WTC11 (cell line): ENCODE data around the gene TACC2.

Source experiments
- CREB1 ChIP-seq: sonication (generic); formaldehyde crosslinking; IDR thresholded peaks from 2 replicates; pipeline ENCODE4 v1.8.0; 2023; ENCODE audit warnings: mild to moderate bottlenecking, missing genetic modification reagents
- CTCF ChIP-seq: fragments of 200-600 bp; IDR thresholded peaks from 2 replicates; pipeline ENCODE4 v1.8.0; 2022; ENCODE audit warnings: antibody characterized with exemption
- GABPB1 ChIP-seq: sonication (generic); formaldehyde crosslinking; IDR thresholded peaks from 2 replicates; pipeline ENCODE4 v1.8.1; 2023; ENCODE audit warnings: mild to moderate bottlenecking, missing genetic modification reagents
- SP1 ChIP-seq: sonication (generic); formaldehyde crosslinking; conservative IDR thresholded peaks from 2 replicates; pipeline ENCODE4 v1.8.1; 2022; ENCODE audit warnings: missing genetic modification reagents
- TEAD4 ChIP-seq: sonication (generic); formaldehyde crosslinking; IDR thresholded peaks from 2 replicates; pipeline ENCODE4 v1.8.0; 2022; ENCODE audit warnings: mild to moderate bottlenecking, missing genetic modification reagents
- ZNF138 ChIP-seq: sonication (generic); formaldehyde crosslinking; conservative IDR thresholded peaks from 2 replicates; pipeline ENCODE4 v1.8.1; 2022; ENCODE audit warnings: mild to moderate bottlenecking, moderate library complexity, missing genetic modification reagents
- TF ChIP-seq, protein P1 (sequence below): sonication (generic); formaldehyde crosslinking; IDR thresholded peaks from 2 replicates; pipeline ENCODE4 v1.8.1; 2022; ENCODE audit warnings: low read depth, mild to moderate bottlenecking, moderate library complexity, missing genetic modification reagents, borderline replicate concordance

DNA sequence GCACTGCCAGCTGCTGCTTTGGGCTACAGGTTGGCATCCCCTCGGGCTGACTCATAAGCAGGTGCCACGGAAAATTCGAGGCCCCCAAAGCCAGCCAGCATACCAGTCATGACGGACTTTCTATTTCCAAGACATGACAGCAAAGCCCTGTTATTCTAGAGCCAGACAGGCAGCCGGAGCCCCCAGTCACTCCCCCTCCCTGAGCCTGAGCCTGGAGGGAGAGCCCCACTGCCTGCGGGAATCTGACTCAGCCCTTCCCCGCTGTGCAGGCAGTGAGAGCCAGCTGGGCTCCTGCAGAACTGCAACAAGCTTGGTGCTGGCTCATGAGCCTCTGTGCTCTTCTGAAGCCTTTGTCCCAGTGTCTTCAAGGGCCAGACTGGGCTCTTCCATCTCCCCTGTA is 297.9 kb downstream of the TACC2 start:
- TF ChIP-seq ZNF138 (CRISPR knock-in tag) (no peak), CREB1 (CRISPR knock-in tag) (no peak), CTCF (no peak), TEAD4 (CRISPR knock-in tag) (no peak), SP1 (no peak), GABPB1 (CRISPR knock-in tag) (no peak)
- TF ChIP-seq, protein P1, sequence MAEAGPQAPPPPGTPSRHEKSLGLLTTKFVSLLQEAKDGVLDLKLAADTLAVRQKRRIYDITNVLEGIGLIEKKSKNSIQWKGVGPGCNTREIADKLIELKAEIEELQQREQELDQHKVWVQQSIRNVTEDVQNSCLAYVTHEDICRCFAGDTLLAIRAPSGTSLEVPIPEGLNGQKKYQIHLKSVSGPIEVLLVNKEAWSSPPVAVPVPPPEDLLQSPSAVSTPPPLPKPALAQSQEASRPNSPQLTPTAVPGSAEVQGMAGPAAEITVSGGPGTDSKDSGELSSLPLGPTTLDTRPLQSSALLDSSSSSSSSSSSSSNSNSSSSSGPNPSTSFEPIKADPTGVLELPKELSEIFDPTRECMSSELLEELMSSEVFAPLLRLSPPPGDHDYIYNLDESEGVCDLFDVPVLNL, result no peak
